ENCODE data around the gene MEGF9.
"Not testable (repeated sequence)": the region's sequence is repeated elsewhere in the genome, so short reads cannot be mapped to it uniquely, and the experiment has no call there.

MEGF9 gene

DNA sequence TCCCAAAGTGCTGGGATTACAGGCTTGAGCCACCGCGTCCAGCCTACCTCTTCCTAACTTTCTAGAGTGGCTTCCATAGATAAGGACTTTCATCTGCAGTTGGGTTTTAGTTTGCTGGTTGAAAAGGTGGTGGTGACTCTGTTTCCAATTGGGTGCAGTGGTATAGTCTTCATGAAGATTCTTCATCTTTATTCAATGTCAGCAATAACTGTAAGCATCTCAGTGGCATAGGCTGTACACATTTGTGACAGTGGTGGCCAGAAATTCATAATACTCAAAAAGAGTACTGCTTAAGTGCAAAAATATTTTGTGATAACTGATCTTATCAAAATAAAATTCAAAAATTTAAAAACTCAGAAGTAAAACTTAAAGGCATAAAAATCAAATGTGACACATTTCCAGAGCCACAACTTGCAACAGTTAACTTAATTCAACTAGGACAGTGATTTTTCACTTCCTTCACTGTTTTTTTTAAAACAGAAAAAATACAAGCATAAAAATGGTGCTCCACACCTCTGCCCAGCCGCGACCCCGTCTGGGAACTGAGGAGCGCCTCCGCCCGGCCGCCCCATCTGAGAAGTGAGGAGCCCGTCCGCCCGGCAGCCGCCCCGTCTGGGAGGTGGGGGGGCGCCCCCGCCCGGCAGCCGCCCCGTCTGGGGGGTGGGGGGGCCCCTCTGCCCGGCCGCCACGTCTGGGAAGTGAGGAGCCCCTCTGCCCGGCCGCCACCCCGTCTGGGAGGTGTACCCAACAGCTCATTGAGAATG is 77.9 kb downstream of the MEGF9 start:
- Histone ChIP-seq H3K27ac (no peak overlapping the region), H3K4me3 (no peak overlapping the region)

DNA sequence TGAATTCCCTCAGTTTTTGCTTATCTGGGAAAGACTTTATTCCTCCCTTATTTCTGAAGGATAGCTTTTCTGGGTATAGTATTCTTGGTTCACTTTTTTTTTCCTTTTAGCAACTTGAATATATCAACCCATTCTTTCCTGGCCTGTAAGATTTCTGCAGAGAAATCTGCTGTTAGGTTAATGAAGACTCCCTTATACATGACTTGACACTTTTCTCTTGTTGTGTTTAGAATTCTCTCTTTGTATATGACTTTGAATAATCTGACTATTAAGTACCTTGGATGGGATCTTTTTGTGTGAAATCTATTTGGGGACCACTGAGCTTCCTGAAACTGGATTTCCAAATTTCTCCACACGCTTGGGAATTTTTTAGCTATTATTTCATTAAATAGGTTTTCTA is 79.3 kb downstream of the MEGF9 start:
- H3K4me3 ChIP-seq: no peak overlapping the region

DNA sequence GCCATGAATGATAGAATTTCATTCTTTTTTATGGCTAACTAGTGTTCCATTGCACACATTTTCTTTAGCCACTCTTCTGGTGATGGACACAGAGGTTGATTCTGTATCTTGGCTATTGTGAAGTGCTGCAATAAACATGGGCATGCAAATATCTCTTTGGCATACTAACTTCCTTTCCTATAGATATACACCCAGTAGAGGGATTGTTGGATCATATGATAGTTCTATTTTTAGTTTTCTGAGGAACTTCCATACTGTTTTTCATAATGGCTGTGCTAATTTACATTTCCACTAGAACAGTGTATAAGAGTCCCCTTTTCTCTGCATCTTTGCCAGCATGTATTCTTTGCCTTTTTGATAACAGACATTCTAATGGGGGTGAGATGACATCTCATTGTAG is 83.9 kb downstream of the MEGF9 start:
- Histone ChIP-seq H3K27ac (no peak overlapping the region), H3K4me3 (no peak overlapping the region)

More for the DNA sequence above, 79.3 kb downstream of the MEGF9 start:
- H3K27ac ChIP-seq: no peak overlapping the region

DNA sequence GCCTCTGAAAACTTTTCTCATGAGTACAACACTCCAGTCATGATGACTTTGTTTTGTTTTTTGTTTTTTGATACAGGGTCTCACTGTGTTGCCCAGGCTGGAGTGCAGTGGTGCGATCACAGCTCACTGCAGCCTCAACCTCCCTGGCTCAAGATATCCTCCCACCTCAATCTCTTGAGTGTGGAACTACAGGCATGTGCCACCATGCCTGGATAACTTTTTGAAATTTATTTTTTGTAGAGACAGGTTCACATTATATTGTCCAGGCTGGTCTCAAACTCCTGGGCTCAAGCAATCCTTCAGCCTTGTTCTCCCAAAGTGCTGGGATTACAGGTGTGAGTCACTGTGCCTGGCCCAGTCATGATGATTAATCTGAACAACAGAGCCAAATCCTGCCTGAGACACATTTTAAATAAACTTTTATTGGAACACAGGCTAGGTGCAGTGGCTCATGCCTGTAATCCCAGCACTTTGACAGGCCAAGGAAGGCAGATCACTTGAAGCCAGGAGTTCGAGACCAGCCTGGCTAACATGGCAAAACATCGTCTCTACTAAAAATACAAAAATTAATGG is 85.3 kb downstream of the MEGF9 start:
- H3K4me3 ChIP-seq: not testable (repeated sequence)
- H3K27ac ChIP-seq: peak overlapping the region in 3 of 21 experiments; percentile 9 to 11 (median 10)

DNA sequence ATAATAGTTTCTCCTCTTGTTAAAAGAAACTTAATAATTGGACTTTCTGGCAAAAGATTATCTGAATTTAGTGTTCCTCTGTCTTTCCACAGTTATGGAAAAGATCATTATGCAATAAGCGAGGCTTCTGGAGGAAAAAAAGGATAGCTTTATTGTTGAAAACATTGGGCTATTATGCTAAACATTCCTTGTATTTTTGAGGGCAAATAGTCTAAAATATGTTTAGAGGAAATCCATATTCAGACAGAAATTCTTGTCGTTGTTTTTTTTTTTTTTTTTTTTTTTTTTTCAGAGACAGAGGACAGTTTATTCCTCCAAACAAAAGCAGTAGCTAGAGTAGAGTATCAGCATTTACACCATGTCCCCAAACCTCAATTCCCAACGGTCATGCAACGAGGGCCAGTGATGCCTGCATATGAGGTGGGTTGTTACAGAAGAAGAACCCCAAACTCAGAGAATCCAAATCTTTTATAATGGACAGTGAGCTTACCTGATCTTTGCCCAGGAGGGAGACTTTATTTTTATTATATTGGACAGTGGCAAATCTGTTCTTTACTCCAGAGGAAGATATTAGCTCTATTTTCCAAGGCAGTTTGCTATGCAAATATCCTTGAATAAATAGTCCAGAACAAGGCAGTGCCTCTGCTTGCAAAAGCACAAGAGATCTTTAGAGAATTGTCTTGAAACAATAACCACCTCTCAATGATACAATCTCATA is 85.9 kb downstream of the MEGF9 start:
- peak overlapping the region in 2 of 21 experiments; percentile 9 to 11 for H3K27ac ChIP-seq
- no peak overlapping the region for H3K4me3 ChIP-seq

DNA sequence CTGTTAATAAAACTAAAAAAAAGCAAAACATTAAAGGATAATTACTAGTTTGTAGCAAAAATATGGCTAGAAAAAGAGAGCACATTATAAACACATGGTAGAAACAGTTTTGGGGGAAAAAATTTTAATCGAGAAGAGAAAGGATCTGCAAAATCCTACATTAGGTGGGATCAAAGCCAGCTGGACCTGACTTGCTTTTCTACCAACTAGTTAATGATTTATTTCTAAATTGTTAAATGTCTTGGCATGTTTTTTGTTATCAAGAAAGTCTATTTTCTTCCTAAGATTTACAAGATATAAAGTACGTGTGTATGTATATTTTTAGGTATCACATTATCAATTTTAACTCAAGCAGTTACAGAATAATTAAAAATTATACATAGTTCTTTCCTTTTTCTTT is 87.2 kb downstream of the MEGF9 start:
- no peak overlapping the region for H3K4me3 ChIP-seq
- no peak overlapping the region for H3K27ac ChIP-seq

DNA sequence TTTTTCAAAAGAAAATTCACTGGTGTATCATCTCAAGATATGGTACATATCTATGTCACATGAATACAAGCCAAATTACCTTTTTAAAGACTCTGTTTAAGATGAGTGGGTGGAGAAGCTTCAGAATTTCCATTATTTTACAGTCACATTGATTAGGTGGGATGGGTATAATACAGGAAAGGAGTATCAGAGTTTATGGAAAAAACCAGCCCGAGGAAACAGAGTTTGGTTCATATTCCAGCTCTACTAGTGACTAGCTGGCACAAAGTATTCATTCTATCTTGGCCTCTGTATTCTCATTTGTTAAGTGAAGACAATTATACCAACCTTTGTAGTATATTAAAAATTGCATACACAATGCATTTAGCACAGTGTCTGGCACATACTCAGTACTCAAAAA is 87.8 kb downstream of the MEGF9 start:
- Histone ChIP-seq H3K4me3 (no peak overlapping the region), H3K27ac (no peak overlapping the region)

DNA sequence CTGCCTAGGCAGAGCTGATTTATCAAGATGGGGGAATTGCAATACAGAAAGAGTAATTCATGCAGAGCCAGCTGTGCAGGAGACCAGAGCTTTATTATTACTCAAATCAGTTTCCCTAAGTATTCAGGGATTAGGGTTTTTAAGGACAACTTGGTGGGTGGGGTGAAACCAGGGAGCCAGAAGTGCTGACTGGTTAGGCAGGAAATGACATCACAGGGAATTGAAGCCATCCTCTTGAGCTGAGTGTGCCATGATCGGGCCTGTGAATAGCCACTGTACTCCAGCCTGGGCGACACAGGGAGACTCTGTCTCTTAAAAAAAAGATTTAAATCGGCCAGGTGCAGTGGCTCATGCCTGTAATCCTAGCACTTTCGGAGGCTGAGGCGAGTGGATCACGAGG is 89.0 kb downstream of the MEGF9 start:
- no peak overlapping the region for H3K4me3 ChIP-seq
- peak overlapping the region in 2 of 21 experiments; percentile 13 to 17 for H3K27ac ChIP-seq

DNA sequence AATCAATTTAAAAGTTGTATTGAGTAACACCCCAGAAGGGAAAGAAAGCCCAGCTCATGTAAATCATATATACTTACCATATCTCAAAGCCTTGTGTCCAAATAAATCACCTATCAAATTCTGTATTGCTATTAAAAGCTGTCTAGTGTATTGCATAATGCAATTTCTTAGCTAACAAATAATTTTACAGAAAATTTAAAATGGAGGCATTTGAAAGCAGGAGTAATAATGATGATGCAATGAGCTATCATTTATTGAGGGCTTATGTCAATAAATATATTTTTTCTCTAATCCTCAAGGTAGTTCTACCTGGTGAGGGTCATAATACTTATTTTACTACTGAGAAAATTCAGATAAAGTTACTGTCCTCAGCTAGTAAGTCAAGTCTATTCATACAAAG is 91.5 kb downstream of the MEGF9 start:
- Histone ChIP-seq H3K27ac (no peak overlapping the region), H3K4me3 (no peak overlapping the region)

DNA sequence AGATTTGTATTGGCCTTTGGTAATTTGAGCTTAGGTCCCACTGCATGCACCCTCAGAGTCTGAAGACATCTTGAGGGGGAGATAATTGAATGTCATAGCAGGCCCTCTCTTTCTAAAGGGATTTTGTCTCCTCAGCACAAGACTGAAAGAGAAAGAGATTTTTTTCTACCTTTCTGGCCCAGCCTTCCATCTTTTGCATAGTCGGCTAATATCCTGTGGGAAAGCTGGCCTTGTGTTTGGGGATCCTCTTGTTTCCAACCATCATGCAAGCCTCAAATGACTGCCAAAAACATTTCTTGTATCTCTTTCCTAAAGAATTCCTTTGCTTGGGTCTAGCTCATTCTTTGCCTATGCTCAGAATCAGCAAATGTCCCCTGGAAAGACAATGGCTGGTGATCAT is 92.3 kb downstream of the MEGF9 start:
- Histone ChIP-seq H3K4me3 (no peak overlapping the region), H3K27ac (no peak overlapping the region)

DNA sequence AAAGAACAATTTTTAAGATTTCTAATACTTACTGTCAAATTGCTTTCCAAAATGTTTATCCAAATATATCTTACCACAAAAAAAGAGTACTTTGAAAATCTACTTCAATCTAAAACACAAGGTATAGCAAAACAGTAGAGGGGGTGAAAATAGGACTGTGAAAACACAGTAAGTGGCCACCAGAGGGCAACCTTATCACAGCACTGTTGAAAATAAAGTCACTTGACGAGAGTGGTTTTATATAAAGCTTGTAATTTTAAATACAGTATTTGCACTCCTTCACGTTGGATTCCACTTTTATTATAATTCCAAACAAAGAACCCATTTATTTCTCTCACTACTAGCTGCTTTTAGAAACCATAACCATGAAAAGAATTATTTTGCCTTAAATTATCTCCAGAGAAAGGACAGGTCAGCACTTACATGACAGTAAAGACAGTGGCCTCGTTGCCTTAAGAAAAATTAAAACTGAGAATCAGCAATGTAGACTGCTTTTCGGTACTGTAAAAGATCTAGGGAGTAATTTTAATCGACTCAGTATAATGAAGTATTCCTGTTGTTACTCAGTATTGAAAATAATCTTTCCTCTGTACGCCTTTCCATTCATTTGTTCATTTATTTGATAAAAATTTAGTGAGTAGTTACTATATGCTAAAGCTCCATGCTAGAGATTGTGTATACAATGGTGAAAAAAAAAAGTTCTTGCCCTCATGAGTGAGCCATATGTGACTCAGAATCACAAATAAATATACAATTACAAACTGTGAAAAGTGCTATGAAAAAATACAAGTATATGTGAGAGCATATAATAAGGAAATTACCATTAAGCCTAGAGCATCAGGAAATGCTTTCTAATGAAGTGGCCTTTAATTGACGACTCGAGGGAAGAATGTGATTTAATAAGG is 94.3 kb downstream of the MEGF9 start:
- H3K27ac ChIP-seq: peak overlapping the region in 2 of 21 experiments; percentile 16 to 17
- no peak overlapping the region for H3K4me3 ChIP-seq

DNA sequence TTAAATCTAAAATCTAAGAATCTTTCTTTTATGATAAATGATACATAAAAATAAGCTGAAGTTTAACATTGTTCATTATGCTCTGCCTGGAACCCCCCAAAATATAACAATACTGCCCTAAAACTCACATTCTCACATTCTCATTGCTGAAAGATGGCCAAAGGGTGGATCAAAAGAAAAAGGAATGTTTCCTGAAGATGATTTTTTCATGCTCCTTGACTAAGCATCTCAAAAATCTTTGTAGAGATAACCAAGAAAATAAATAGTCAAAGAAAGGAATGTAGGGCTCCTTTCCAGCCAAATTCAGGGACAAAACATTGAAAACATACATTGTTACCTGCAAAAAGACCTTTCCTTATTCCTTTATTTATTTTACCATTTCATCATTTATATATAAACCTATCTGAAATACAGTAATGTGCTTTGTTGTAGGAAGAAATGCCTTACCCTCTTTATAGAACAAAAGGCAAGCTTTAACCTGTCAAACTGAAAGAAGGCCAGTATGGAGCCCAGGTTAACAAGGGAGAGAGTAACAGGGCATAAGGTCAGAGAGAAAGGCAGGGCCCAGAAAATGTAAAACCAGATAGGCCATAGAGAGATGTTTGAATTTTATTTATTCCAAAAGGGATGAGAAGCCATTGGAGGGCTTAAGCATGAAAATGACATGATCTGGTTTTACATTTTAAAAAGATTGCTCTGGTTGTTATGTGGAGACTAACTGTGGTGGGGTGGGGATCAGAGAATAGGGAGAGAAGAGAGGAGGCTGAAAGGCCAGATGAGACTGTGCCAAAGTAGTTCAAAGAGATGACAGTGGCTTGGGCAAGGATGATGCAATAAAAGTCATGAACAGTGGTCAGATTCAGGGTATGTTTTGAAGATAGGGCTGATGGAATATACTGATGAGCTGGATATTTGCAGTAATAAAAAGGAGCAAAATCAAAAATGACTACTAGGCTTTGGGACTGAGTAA is 97.0 kb downstream of the MEGF9 start:
- no peak overlapping the region for H3K4me3 ChIP-seq
- H3K27ac ChIP-seq: peak overlapping the region in 1 of 21 experiments; percentile 17

DNA sequence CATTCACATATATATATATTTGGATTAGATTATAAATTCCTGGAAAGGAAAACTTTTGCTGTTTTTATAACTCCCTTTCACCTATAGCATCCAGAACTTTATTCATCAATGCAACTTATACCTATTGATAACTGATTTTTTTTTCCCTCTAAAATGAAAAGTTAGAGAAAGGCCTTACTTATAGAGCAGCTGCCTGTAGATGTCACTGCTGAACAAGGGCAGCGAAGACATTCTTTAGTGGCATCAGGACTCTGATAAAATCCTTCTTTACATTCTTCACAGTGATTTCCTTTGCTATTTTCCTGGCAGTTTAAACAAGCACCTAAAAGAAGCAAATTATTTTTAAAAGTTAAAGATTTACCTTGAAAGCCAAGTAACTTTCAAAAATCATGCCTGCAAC is 102.1 kb downstream of the MEGF9 start:
- no peak overlapping the region for H3K4me3 ChIP-seq

DNA sequence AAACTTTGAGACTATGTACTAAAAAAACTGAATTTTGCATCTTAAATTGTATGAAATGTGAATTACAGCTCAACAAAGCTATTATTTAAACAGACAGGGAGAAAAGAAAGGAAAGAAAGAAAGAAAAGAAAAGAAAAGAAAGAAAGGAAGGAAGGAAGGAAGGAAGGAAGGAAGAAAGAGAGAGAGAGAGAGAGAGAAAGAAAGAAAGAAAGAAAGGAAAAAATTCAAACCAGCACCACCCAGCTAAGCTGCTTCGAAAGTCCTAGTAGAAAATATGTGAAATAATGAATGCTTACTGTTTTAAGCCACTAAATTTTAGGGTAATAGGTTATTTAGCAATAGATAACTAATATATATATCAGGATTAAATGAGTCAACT is 102.6 kb downstream of the MEGF9 start:
- H3K27ac ChIP-seq: no peak overlapping the region
- H3K4me3 ChIP-seq: no peak overlapping the region

More for the DNA sequence above, 102.1 kb downstream of the MEGF9 start:
- no peak overlapping the region for H3K27ac ChIP-seq

DNA sequence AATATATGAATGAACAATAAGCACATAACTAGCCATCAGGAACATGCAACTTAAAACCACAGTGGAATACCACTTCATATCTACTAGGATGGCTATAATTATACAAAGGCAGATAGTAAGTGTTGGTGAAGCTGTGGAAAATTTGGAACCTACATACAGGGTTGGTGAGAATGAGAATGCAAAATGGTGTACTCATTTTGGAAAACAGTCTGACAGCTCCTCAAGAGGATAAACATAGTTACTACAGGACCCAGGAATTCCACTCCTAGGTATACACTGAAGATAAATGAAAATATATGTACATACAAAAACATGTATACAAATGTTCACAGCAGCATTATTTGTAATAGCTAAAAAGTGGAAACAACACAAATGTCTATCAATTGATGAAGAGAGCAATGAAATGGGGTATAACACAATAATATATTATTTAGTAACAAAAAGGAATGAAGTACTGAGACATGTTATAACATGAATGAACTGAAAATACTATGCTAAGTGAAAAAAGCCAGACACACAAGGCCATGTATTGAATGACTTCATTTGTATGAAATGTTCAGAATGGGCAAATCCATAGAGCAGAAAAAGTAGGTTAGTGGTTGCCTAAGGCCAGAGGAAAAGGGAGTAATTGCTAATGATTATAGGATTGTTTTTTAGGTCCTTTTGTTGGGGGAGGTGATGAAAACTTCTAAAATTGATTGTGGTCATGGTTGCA is 103.1 kb downstream of the MEGF9 start:
- H3K4me3 ChIP-seq: no peak overlapping the region
- H3K27ac ChIP-seq: no peak overlapping the region

DNA sequence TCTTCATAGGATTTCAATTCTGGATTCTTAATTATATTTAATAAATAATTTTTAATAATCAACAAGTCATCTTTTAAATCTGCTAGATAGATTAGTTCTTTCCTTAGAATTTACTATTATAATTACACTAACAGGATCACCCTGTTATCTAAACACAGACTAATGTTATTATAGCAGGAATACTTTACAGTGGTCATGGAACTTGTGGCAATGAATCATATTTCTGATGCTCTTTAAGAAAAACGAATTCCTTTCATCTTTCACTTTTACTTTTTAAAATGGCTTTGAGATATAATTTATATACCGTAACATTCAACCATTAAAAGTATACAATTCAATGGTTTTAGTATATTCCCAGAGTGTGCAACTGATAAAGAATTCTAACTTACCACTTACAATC is 104.6 kb downstream of the MEGF9 start:
- Histone ChIP-seq H3K27ac (no peak overlapping the region), H3K4me3 (no peak overlapping the region)

DNA sequence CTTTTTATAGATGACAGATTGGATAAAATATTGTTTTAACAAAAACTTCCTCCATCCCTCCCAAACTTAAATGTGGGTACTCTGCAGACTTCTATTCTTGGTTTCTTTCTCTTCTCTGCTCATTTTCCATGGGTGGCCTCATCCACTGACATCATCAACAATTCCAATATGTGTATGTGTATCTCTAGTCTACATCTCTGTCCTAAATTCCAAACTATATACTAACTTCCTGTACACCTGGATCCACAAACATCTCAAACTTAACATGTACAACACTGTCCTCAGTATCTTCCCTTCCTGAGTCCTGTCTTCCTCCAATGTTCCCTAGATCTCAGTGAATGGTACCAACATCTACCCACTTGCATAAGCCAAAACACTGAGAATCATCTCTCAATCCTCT is 105.8 kb downstream of the MEGF9 start:
- Histone ChIP-seq H3K4me3 (no peak overlapping the region), H3K27ac (no peak overlapping the region)

DNA sequence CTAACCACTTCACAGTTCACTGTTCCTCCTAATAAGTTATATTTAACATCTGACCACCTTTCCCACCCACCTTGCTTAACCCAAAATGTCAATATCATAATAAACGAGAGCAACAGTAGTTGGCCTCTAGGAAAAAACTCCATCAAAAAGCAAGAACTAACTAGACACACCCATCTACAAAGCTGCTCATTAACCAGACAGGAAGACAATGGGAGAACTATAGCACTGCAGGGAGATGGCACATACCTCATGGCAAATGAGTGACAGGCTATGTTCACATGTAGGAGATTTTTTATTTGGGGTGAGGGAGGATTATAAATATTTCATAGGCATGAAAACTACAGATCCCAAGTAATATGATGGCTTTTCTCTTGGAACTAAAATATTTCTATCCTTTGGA is 110.7 kb downstream of the MEGF9 start:
- Histone ChIP-seq H3K4me3 (no peak overlapping the region), H3K27ac (no peak overlapping the region)

Data from skin epidermis (tissue), 12 donors.